Measurements from ENCODE around the gene KLK10.

- no peak for TF ChIP-seq POLR2A (IDR thresholded peaks at IDR 0.05)
- TF ChIP-seq, protein P1, sequence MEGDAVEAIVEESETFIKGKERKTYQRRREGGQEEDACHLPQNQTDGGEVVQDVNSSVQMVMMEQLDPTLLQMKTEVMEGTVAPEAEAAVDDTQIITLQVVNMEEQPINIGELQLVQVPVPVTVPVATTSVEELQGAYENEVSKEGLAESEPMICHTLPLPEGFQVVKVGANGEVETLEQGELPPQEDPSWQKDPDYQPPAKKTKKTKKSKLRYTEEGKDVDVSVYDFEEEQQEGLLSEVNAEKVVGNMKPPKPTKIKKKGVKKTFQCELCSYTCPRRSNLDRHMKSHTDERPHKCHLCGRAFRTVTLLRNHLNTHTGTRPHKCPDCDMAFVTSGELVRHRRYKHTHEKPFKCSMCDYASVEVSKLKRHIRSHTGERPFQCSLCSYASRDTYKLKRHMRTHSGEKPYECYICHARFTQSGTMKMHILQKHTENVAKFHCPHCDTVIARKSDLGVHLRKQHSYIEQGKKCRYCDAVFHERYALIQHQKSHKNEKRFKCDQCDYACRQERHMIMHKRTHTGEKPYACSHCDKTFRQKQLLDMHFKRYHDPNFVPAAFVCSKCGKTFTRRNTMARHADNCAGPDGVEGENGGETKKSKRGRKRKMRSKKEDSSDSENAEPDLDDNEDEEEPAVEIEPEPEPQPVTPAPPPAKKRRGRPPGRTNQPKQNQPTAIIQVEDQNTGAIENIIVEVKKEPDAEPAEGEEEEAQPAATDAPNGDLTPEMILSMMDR (IDR thresholded peaks at IDR 0.05): no peak
These were observed 17.4 kb downstream of the KLK10 start for GRCh38 chr19:51002089-51002532.

Data from vagina (tissue), 2 donors.